Testis (tissue), 3 donors: ENCODE measurements around the gene SPPL3. TPM values are rescaled to one million over a fixed set of nuclear protein-coding genes. Genes with fewer than 3 reads are reported as not detected.
A peak's percentile ranks its signal among the peaks of the same experiment; 100 is the strongest.

Source experiments
- DNase-seq: peaks from one replicate; pipeline ENCODE4 v3.0.0-alpha.2; 2019
- H3K27ac ChIP-seq, 2 donors: fragments of 200-600 bp; sonication (generic); one replicate each; pipeline ENCODE4 v1.5.1; 2019
- H3K27me3 ChIP-seq: fragments of 200-600 bp; sonication (generic); one replicate; pipeline ENCODE4 v1.5.1; 2019
- H3K36me3 ChIP-seq: fragments of 200-600 bp; sonication (generic); one replicate; pipeline ENCODE4 v1.5.1; 2017; ENCODE audit warnings: low read depth; ENCODE audit errors: missing control alignments
- H3K4me1 ChIP-seq: fragments of 200-600 bp; sonication (generic); one replicate; pipeline ENCODE4 v1.5.1; 2019
- H3K4me3 ChIP-seq, 2 donors: fragments of 200-600 bp; sonication (generic); one replicate each; pipeline ENCODE4 v1.5.1; 2017 to 2019
- H3K9me3 ChIP-seq: fragments of 200-600 bp; sonication (generic); one replicate; pipeline ENCODE4 v1.5.1; 2017
- POLR2A ChIP-seq: fragments of 450-650 bp; IDR thresholded peaks from one replicate; pipeline ENCODE4 v1.6.1; 2017; ENCODE audit warnings: antibody characterized with exemption, mild to moderate bottlenecking, moderate library complexity
- WGBS, 2 donors: methylation state at CpG; one replicate each; pipeline ENCODE4 v1.1.5; 2018; 5-methylcytosine and 5-hydroxymethylcytosine counted together
- intact Hi-C: fragments of 100-400 bp; cut with DNase I; formaldehyde crosslinking; loops from one replicate; pipeline ENCODE4 v1.15.1; 2023; ENCODE audit warnings: low total_unique reads
- polyA plus RNA-seq: library from polyadenylated mRNA; stranded (reverse); fragments of 350-450 nt; fragmentation: Illumina TruSeq; extraction: RNeasy Lipid Tissue Mini Kit (QIAGEN cat#74804); gene quantifications from one replicate; pipeline ENCODE4 v1.2.3, GENCODE V29; 2014; ENCODE audit warnings: low read depth, low replicate concordance; ENCODE audit not compliant: insufficient read depth
- total RNA-seq, 2 donors: library from RNA; depleted of rRNA; stranded (reverse); fragments of >200 nt; gene quantifications; one replicate each; pipeline ENCODE4 v1.2.3, GENCODE V29; 2016
- TF ChIP-seq, protein P1 (sequence below), 3 experiments: fragments of 450-650 bp in 2 of 3; fragments of 200-600 bp in 1 of 3; sonication (generic) in 1 of 3; IDR thresholded peaks; one replicate each; pipeline ENCODE4 v1.5.1; 2016 to 2019; ENCODE audit warnings: antibody characterized with exemption in 3 of 3, mild to moderate bottlenecking in 2 of 3, moderate library complexity in 1 of 3

Gene SPPL3
- total and polyA plus RNA-seq, 3 donors from 2014 or later, result 61.1 to 190 (median 65.4) TPM

DNA sequence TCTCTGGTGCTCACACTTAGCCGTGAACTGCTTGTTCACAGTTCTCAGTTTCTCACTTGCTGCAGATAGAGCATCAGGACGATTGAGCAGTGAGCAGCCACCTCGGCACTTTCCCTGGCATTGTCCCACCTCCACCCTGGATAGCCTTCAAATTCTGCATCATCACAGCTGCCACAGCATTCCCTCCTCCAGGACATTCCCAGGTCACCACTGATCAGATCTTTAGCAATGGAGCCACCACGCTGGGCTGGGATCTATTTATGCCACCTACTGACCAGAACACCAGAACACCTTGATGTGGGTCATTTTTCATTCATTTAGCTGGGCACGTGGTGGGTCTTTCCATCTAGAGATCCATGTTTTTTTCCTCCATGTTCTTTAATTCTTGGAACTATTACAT is 154.9 kb downstream of the SPPL3 start:
- intact Hi-C loops, result no loop called here
- H3K9me3 ChIP-seq, result no peaks in the 10 kb centered on the region

DNA sequence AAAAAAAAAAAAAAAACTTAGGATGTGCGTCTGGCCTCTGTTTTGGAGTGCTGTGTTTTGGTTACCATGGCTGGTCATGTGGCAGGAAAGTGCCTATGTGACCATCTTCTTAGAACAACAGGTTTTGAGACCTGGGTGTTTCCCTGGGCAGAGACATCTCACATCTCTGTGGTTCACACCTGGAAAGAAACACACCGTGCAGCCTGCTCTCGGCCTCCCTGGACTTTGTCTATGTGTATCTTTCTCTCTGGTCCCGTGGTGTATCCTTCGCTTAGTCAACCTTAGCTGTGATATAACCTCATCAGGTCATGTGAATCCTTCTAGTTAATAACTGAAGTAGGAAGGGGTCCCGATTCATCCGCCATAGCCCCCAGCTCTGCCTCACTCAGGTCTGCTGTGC is 155.9 kb downstream of the SPPL3 start:
- H3K4me3 ChIP-seq, result no peak overlapping the region
- H3K4me1 ChIP-seq, result no peaks in the 10 kb centered on the region
- H3K9me3 ChIP-seq, result no peaks in the 10 kb centered on the region
- H3K27me3 ChIP-seq, result no peaks in the 10 kb centered on the region
- WGBS, 2 donors, result 82 to 91% methylated on average over 7 of the region's 7 CpGs
- no peaks in the 10 kb centered on the region for H3K36me3 ChIP-seq
- no peak for TF ChIP-seq POLR2A
- TF ChIP-seq, protein P1, sequence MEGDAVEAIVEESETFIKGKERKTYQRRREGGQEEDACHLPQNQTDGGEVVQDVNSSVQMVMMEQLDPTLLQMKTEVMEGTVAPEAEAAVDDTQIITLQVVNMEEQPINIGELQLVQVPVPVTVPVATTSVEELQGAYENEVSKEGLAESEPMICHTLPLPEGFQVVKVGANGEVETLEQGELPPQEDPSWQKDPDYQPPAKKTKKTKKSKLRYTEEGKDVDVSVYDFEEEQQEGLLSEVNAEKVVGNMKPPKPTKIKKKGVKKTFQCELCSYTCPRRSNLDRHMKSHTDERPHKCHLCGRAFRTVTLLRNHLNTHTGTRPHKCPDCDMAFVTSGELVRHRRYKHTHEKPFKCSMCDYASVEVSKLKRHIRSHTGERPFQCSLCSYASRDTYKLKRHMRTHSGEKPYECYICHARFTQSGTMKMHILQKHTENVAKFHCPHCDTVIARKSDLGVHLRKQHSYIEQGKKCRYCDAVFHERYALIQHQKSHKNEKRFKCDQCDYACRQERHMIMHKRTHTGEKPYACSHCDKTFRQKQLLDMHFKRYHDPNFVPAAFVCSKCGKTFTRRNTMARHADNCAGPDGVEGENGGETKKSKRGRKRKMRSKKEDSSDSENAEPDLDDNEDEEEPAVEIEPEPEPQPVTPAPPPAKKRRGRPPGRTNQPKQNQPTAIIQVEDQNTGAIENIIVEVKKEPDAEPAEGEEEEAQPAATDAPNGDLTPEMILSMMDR (IDR thresholded peaks at IDR 0.05), result no peak
- DNase-seq, result no peak
- intact Hi-C loops, result no loop called here
- no peak overlapping the region for H3K27ac ChIP-seq

More for the DNA sequence above, 154.9 kb downstream of the SPPL3 start:
- 85 to 88% methylated on average over 5 of the region's 5 CpGs for WGBS, 2 donors
- Histone ChIP-seq H3K36me3 (no peaks in the 10 kb centered on the region), H3K4me1 (no peaks in the 10 kb centered on the region), H3K27ac (no peak overlapping the region), H3K27me3 (no peaks in the 10 kb centered on the region), H3K4me3 (no peak overlapping the region)
- no peak for TF ChIP-seq POLR2A
- TF ChIP-seq, protein P1 (IDR thresholded peaks at IDR 0.05), result no peak
- DNase-seq, result no peak

DNA sequence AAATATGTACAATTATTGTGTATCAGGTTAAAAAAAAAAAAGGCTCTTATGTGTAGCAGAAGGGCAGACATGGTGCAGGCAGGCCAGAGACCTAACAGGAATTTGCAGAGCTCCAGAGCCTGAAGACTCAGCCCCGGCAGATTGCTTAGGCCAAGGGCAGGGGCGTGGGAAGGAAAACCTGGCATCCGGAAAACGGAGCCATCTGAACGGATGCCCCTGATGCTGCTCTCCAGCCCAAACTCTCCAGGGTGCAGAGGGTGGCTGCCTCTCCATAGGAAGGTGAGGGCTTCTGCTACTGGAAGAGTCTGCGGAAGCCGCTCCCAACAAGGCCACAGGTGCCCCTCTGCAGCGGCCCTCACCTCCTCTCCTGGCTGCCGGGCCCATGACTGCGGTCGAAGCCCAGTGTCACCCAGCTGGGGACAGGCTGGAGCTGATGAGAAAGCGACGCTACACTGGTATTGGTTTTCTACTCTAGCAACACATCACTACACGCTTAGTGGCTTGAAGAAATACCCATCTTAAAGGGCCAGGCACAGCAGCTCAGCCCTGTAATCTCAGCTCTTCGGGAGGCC is 159.2 kb downstream of the SPPL3 start:
- no peaks in the 10 kb centered on the region for H3K4me1 ChIP-seq
- no peaks in the 10 kb centered on the region for H3K36me3 ChIP-seq
- no peak overlapping the region for H3K27ac ChIP-seq
- H3K9me3 ChIP-seq, result no peaks in the 10 kb centered on the region
- TF ChIP-seq, protein P1 (IDR thresholded peaks at IDR 0.05), result no peak
- TF ChIP-seq POLR2A, result no peak
- H3K4me3 ChIP-seq, result no peak overlapping the region
- 84 to 85% methylated on average over 12 to 15 of the region's 15 CpGs for WGBS, 2 donors
- intact Hi-C loops, result no loop called here
- H3K27me3 ChIP-seq, result no peaks in the 10 kb centered on the region
- no peak for DNase-seq

DNA sequence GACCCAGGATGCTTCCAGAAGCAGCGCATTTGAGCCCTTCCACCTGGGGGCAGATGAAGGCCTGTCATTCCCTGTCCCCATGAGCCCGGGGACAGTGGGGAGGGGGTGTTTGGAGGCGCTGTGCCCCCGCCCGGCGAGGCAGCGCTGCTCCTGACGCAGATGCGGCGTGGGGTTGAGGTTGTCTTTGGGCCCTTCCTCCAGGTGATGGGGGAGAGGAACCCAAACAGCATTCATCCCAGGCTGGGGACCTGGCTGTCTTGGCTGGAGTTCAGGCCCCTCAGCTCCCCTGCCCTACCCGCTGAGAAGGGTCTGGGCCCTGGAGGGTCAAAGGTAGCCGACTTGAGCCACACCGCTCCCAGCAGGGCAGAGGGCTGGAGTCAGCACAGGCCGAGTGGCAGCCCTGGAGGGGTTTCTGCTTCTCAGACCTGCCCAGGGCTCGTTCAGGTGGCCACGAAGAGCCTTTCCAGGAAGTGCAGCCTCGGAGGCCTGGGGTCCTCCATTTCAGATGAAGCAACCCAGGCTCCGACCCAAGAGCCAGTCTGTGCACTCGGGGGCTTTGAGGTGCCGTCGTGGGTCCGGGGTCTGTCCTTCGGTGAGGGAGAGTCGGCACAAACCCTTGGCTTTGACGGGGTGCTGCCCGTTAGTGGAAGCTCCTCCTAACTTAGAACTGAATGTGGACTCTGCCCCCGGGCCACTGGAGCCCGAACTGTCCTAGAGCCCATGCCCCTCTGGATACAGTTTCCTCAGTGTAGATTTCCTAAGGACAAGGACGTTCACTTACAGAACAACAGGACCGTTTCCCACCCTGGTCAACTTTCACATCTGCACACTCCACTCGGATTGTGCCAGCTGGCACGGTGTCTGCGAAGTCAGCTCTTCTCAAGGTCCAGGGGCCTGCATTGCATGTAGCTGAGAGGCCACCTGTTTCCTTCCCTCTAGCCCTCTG is 162.4 kb downstream of the SPPL3 start:
- no peak overlapping the region for H3K27ac ChIP-seq
- DNase-seq, result peak; percentile 80
- H3K36me3 ChIP-seq, result no peaks in the 10 kb centered on the region
- no peaks in the 10 kb centered on the region for H3K27me3 ChIP-seq
- H3K4me3 ChIP-seq, result no peak overlapping the region
- intact Hi-C loops, result no loop called here
- WGBS, 2 donors, result 63 to 70% methylated on average over 17 to 33 of the region's 33 CpGs
- H3K9me3 ChIP-seq, result no peaks in the 10 kb centered on the region
- TF ChIP-seq, protein P1 (IDR thresholded peaks at IDR 0.05), result no peak
- no peak for TF ChIP-seq POLR2A
- no peaks in the 10 kb centered on the region for H3K4me1 ChIP-seq
